HUES64 (cell line): Measurements from ENCODE around the gene ZNF608.

Experiments
- H3K27ac ChIP-seq: 2 replicates; pipeline ENCODE4 v1.7.0; 2013; ENCODE audit warnings: low read depth, low read length, inconsistent platforms
- H3K27me3 ChIP-seq: 2 replicates; pipeline ENCODE4 v1.6.1; 2013; ENCODE audit warnings: mild to moderate bottlenecking, low read length; ENCODE audit not compliant: insufficient read depth
- H3K36me3 ChIP-seq: 2 replicates; pipeline ENCODE4 v1.6.1; 2013; ENCODE audit warnings: mild to moderate bottlenecking, low read length; ENCODE audit not compliant: insufficient read depth
- H3K4me1 ChIP-seq: 2 replicates; pipeline ENCODE4 v1.6.1; 2013; ENCODE audit warnings: mild to moderate bottlenecking, low read length, moderate library complexity; ENCODE audit not compliant: insufficient read depth
- H3K4me3 ChIP-seq: 2 replicates; pipeline ENCODE4 v1.5.1; 2013; ENCODE audit warnings: mild to moderate bottlenecking, low read length, moderate library complexity
- H3K9ac ChIP-seq: 2 replicates; pipeline ENCODE4 v1.6.1; 2013; ENCODE audit warnings: mild to moderate bottlenecking, low read depth, low read length
- H3K9me3 ChIP-seq: 2 replicates; pipeline ENCODE4 v1.6.1; 2013; ENCODE audit warnings: low read depth, low read length; ENCODE audit not compliant: insufficient read depth
- WGBS: fragments of 150-250, 120-280 bp; methylation state at CpG from one replicate; pipeline ENCODE4 v1.1.7; 2013; ENCODE audit warnings: missing lambda C conversion rate; 5-methylcytosine and 5-hydroxymethylcytosine counted together

ZNF608 gene

DNA sequence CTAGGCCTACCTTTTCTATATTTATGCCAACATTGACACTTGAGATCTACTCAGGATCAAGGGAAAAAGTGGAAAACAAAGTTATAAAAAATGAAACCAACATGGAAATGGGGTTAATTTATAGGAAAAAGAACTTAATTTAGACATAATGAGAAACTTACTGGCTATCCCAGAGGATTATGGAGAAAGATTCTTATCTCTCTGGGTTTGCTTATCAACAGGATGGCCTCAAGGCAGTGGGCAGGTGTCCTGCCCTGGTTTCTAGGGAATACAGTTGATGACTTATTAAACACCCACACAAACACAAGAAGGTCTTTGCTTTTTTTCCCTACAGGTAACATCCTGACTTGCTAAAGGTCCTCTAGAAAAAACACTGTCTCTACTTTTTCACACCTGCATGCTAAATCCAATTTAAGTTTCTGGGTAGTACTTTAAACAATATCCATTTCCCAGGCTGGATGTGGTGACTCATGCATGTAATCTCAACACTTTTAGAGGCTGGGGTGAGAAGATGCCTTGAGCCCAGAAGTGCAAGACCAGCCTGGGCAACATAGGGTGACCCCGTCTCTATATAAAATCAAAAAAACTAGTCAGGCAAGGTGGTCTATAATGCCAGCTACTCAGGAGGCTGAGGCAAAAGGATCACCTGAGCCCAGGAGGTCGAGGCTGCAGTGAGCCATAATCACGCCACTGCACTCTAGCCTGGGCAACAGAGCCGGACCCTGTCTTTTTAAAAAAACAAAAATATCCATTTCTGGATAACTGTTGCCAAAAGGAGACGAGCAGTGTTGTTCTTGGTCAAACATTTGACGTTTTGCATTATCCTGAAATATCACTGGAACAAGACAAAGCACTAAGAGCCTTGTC is 6.6 kb upstream of the ZNF608 start:
- H3K9me3 ChIP-seq: no peaks in the 10 kb centered on the region
- H3K4me3 ChIP-seq: no peak overlapping the region
- no peak overlapping the region for H3K27ac ChIP-seq
- H3K9ac ChIP-seq: no peak overlapping the region
- WGBS: 93% methylated on average over 6 of the region's 6 CpGs
- peaks cover 44% of the 10 kb centered on the region for H3K4me1 ChIP-seq
- no peaks in the 10 kb centered on the region for H3K36me3 ChIP-seq
- no peaks in the 10 kb centered on the region for H3K27me3 ChIP-seq

- H3K4me1 ChIP-seq: peaks cover 44% of the 10 kb centered on the region
- no peaks in the 10 kb centered on the region for H3K36me3 ChIP-seq
- H3K27me3 ChIP-seq: no peaks in the 10 kb centered on the region
- H3K4me3 ChIP-seq: peak overlapping the region; percentile 26
- no peak overlapping the region for H3K9ac ChIP-seq
- H3K9me3 ChIP-seq: no peaks in the 10 kb centered on the region
- peak overlapping the region; percentile 69 for H3K27ac ChIP-seq
- 12% methylated on average over 2 of the region's 2 CpGs for WGBS
Measured at GRCh38 chr5:124751031-124751430, 4.6 kb upstream of the ZNF608 start.

DNA sequence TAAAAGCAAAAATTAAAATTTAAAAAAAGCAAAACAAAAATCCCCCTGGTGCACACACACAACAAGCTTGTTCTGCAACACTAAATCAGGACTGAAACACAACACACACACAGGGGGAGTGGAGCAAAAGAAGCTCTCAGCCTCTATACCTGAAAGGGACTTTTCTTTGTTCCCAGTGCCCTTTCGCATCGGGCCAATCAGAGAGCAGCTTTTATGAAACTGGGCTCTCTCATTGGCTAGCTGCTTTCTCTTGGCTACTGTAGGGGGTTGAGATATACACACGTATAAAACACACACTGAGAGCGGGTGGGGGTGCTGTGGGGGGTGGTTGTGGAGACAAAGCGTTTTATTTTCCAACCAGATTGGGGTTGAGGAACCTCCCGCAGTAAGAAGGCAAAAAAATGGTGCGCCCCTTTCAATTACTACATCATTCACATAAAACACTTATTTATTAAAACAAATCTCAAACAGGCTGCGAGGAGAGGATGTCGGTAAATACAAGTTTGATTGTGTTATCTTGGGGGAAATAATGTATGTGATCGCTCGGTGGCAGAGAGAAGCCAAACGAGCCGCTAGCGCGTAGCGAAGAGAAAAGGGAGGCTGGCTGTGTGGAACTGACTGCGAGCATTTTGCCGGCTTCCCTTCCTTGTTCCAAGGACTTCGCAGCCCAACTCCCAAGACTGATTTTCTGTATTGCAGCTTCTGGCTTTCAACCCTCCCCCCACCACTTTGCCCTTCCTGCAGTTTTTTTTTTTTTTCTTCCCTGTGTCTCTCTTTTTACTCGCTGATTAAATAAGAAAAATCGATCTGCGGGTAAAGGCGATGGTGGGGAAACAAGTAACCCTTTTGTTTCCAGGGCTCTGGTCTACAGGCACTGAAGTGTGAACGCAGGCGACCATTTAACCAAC is 2.5 kb upstream of the ZNF608 start:
- under 1% methylated on average over 24 of the region's 25 CpGs for WGBS
- Histone ChIP-seq H3K27ac (peak overlapping the region; percentile 95), H3K4me1 (peaks cover 37% of the 10 kb centered on the region), H3K36me3 (no peaks in the 10 kb centered on the region), H3K4me3 (peak overlapping the region; percentile 90), H3K9ac (peak overlapping the region; percentile 82), H3K27me3 (no peaks in the 10 kb centered on the region), H3K9me3 (no peaks in the 10 kb centered on the region)

GRCh38 chr5:124747791-124748686 is 1.6 kb upstream of the ZNF608 start:
- peak overlapping the region; percentile 77 for H3K9ac ChIP-seq
- H3K9me3 ChIP-seq: no peaks in the 10 kb centered on the region
- H3K4me1 ChIP-seq: peaks cover 37% of the 10 kb centered on the region
- H3K27ac ChIP-seq: peak overlapping the region; percentile 95
- 0% methylated on average over 10 of the region's 17 CpGs for WGBS
- no peaks in the 10 kb centered on the region for H3K36me3 ChIP-seq
- peak overlapping the region; percentile 90 for H3K4me3 ChIP-seq
- no peaks in the 10 kb centered on the region for H3K27me3 ChIP-seq

DNA sequence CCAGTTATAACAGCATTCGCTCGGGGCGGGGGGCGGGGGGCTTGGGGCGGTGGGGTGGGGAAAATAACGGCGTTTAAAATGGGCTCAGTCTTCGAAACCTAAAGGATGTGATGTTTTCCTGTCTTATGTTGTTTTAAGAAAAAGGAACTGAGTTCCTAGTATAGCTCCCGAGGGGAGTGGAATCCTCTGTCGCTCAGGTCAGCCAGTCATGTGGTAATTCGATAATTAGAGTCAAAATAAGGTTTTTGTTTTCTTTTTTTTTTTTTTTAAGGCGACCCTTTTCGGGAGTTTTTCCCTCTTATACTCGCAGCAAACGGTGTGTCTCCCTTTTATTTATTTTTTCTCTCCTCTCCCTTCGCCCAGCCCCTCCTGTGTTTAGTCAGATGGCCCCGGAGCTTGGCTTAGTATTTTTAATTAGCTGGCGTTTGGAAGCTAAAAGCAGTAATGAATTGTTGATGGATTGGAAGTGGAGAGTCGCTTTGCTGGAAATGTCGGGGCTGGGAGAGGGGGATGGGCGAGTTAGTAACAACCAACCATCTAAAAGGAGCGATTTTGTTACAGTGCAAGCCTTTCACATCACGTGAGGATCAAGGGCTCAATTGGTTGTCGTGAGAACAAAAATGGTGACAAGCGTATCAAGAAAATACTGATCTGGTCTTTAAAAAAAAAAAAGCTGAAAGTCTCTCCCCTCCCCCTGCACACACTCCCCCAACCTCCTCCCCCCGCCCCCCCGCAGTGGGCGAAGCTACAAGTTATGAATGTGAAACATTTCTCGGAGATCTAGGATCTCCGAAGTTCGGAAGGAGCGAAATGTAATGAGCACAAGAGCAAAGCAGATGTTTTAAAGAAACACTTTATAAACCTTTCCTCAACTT is 714 bp upstream of the ZNF608 start:
- WGBS: under 1% methylated on average over 19 of the region's 32 CpGs
- H3K4me1 ChIP-seq: peaks cover 43% of the 10 kb centered on the region

DNA sequence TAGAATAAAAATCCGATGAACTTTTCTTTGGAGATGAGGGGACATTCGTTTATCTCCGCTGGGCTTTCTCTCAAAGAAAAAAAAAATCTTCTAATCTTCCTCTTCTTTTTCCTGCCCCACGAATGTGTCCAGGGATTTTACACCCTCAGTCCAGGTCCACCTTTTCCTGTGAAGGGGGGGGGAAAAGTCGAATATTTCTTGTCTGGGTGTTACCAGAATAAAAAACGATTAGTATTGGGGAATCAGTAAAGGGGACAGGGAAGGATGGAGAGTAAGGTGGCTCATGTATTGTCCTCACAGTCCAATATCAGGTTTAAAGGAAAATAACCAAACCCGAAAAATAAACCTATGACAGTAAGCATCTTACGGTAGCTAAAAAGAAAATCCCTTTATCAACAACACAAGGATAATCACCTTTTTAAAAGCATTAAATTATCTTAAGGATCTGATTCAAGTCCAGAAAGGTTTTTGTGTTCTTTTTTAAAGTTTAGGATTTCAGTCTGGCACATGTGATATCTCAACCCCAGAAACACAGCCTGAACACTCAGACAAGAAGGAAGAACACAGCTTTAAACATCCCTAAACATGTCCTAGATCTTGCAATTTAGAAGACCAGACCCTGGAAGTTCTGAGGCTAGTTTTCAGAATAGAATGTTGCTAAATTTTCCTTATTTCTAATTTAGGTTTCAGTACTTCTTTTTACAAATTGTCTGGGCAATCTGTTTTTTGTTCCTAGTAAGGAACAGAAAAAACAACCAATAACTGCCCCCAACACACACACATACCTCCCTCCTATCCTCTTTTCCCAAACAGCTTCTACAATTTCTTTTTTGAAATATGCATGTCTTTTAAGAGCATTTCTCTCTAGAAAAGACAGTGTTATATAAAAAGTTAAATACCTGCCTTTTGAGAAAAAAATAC is 1.2 kb downstream of the ZNF608 start:
- peak overlapping the region; percentile 85 for H3K9ac ChIP-seq
- no peaks in the 10 kb centered on the region for H3K27me3 ChIP-seq
- H3K4me1 ChIP-seq: peaks cover 46% of the 10 kb centered on the region
- peak overlapping the region; percentile 84 for H3K27ac ChIP-seq
- no peaks in the 10 kb centered on the region for H3K9me3 ChIP-seq
- H3K36me3 ChIP-seq: no peaks in the 10 kb centered on the region
- WGBS: 9% methylated on average over 6 of the region's 8 CpGs
- peak overlapping the region; percentile 90 for H3K4me3 ChIP-seq

More for the DNA sequence above, 714 bp upstream of the ZNF608 start:
- Histone ChIP-seq H3K9ac (peak overlapping the region; percentile 85), H3K27ac (peak overlapping the region; percentile 95), H3K9me3 (no peaks in the 10 kb centered on the region), H3K36me3 (no peaks in the 10 kb centered on the region), H3K27me3 (no peaks in the 10 kb centered on the region), H3K4me3 (peak overlapping the region; percentile 90)

DNA sequence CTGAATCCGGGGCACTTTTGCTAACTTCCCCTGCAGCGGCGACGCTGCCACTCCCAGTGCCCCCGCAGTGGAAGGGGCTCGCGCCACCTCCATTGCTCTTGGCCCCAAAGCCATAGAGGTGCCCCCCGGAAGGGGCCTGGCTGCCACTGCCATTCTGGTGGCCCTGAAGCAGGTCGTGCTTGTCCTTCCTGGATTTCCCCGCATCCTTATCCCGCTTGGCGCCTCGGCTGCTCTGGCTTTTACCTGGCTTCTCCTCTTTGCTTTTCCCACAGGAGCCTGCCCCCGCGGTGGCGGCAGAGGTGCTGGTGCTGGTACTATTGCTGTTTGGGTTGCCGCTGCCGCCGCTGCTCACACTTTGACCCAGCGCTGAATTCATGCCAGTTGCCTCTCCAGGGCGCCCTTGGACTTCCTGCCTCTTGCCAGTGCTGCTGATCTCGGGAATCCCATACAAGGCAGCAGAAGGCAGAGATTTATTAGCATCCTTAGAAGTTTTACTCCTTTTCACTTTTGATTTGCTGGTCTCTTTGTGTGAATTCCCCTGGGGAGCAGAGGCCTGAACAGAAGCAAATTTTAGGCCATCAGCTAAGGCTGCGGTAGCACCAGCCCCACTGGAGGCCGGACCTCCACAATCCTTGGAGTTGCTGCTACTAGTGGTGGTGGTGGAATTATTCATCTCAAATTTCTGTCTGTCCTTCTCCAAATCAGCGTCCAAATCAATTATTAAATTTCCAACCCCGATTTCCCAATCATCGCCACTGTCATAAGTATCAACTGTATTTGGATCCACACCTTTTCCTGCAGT is 2.1 kb downstream of the ZNF608 start:
- 4% methylated on average over 27 of the region's 27 CpGs for WGBS
- no peaks in the 10 kb centered on the region for H3K36me3 ChIP-seq
- H3K9ac ChIP-seq: peak overlapping the region; percentile 85; the same call in 1 of the 2 replicates
- H3K9me3 ChIP-seq: no peaks in the 10 kb centered on the region
- H3K27me3 ChIP-seq: no peaks in the 10 kb centered on the region; the same call in 1 of the 2 replicates
- peak overlapping the region; percentile 90 for H3K4me3 ChIP-seq
- peaks cover 46% of the 10 kb centered on the region for H3K4me1 ChIP-seq
- peak overlapping the region; percentile 70 for H3K27ac ChIP-seq

GRCh38 chr5:124743602-124744169 is 2.8 kb downstream of the ZNF608 start:
- H3K9me3 ChIP-seq: no peaks in the 10 kb centered on the region
- peak overlapping the region; percentile 70 for H3K27ac ChIP-seq
- H3K36me3 ChIP-seq: no peaks in the 10 kb centered on the region
- H3K4me3 ChIP-seq: peak overlapping the region; percentile 90
- H3K4me1 ChIP-seq: peaks cover 51% of the 10 kb centered on the region
- peak overlapping the region; percentile 85; the same call in 1 of the 2 replicates for H3K9ac ChIP-seq
- WGBS: 4% methylated on average over 4 of the region's 5 CpGs
- H3K27me3 ChIP-seq: no peaks in the 10 kb centered on the region; the same call in 1 of the 2 replicates
